ENCODE measurements around the gene ZBTB7B. TPM values are rescaled to one million over a fixed set of nuclear protein-coding genes. Genes with fewer than 3 reads are reported as not detected.

ZBTB7B gene
- total and polyA plus RNA-seq, 9 of the 15 experiments (the other 6 are each of a cell fraction or from before 2014, with no cell fraction given) = 0.04 to 46.5 (median 15.2) TPM

GRCh38 chr1:154975409-154976059 is 27.1 kb upstream of the ZBTB7B start (continued):
- TF ChIP-seq RERE (CRISPR knock-in tag; IDR thresholded peaks at IDR 0.05; ENCODE audit: borderline replicate concordance) (no peak), ERF (CRISPR knock-in tag; IDR thresholded peaks at IDR 0.05) (0 out of 2 replicates have a peak, but pooled peaks have one; percentile 17), ASH1L (IDR thresholded peaks at IDR 0.05; ENCODE audit: borderline replicate concordance, low read depth, partially characterized antibody) (no peak), TBL1XR1 (IDR thresholded peaks at IDR 0.05; ENCODE audit: low read length in 2 of 2) (0 out of 4 replicates have a peak, but pooled peaks of 1 of the 2 experiments have one; percentile 14), TAF1 (IDR thresholded peaks at IDR 0.05; ENCODE audit: control insufficient read depth, extremely low read depth, insufficient read depth, low read length, severe bottlenecking) (peak; percentile 36), TARDBP (IDR thresholded peaks at IDR 0.05) (no peak), PML (IDR thresholded peaks at IDR 0.05; ENCODE audit: low read length) (peak; percentile 6; the same call in 1 of the 2 replicates), NONO (IDR thresholded peaks at IDR 0.05; ENCODE audit: low read depth in 2 of 2, low read length in 1 of 2) (0 out of 4 replicates have a peak, but pooled peaks of 1 of the 2 experiments have one; percentile 10), PHF21A (IDR thresholded peaks at IDR 0.05; ENCODE audit: borderline replicate concordance, low read depth) (no peak), L3MBTL2 (IDR thresholded peaks at IDR 0.05) (0 out of 2 replicates have a peak, but pooled peaks have one; percentile 7), NKRF (IDR thresholded peaks at IDR 0.05; ENCODE audit: borderline replicate concordance) (peak; percentile 21; the same call in 1 of the 2 replicates), POLR2G (IDR thresholded peaks at IDR 0.05; ENCODE audit: low read depth, low read length) (peak; percentile 62; the same call in 1 of the 2 replicates), CBX2 (IDR thresholded peaks at IDR 0.05; ENCODE audit: insufficient read depth, low read length, poor library complexity, severe bottlenecking) (no peak)
- TF ChIP-seq, protein P1, sequence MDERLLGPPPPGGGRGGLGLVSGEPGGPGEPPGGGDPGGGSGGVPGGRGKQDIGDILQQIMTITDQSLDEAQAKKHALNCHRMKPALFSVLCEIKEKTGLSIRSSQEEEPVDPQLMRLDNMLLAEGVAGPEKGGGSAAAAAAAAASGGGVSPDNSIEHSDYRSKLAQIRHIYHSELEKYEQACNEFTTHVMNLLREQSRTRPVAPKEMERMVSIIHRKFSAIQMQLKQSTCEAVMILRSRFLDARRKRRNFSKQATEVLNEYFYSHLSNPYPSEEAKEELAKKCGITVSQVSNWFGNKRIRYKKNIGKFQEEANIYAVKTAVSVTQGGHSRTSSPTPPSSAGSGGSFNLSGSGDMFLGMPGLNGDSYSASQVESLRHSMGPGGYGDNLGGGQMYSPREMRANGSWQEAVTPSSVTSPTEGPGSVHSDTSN (CRISPR knock-in tag; IDR thresholded peaks at IDR 0.05; ENCODE audit: low read depth) = no peak
- TF ChIP-seq, protein P1 (tag; conservative IDR thresholded peaks at IDR 0.05; ENCODE audit: low read depth) = peak; percentile 31; the same call in 1 of the 2 replicates

Data from K562 (cell line).